Activated T-helper 1 cell treated with anti-CD3 and anti-CD28 coated beads, Interleukin-2, amount 50 U/mL, for 16 hours (primary cell): ENCODE measurements around the gene VSIG8.
A peak's percentile ranks its signal among the peaks of the same experiment; 100 is the strongest.

Experiments
- DNase-seq, 2 donors: peaks; one replicate each; pipeline ENCODE4 v3.0.0-alpha.2; 2020; ENCODE audit warnings: low read depth in 1 of 2, low spot score in 1 of 2

The VSIG8 gene

DNA sequence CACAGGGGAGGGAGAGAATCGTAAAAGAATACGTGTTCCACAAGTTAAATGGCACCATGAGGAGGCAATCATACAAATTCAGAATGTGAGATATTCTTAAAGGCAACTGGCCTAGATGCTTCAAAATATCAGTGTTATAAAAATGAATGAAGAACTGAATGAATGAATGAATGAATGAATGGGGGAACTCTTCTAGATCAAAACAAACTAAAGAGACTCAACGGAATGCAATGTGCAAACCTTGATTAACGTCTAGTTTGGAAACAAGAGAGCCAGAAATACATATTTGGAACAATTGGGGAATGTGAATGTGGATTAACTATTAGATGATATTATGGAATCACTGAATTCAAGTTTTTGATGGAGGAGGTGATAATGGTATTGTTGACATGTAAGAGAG is 20.7 kb upstream of the VSIG8 start:
- DNase-seq = no peak

- DNase-seq = no peak
Measured at GRCh38 chr1:159882527-159882862, 20.0 kb upstream of the VSIG8 start.

DNA sequence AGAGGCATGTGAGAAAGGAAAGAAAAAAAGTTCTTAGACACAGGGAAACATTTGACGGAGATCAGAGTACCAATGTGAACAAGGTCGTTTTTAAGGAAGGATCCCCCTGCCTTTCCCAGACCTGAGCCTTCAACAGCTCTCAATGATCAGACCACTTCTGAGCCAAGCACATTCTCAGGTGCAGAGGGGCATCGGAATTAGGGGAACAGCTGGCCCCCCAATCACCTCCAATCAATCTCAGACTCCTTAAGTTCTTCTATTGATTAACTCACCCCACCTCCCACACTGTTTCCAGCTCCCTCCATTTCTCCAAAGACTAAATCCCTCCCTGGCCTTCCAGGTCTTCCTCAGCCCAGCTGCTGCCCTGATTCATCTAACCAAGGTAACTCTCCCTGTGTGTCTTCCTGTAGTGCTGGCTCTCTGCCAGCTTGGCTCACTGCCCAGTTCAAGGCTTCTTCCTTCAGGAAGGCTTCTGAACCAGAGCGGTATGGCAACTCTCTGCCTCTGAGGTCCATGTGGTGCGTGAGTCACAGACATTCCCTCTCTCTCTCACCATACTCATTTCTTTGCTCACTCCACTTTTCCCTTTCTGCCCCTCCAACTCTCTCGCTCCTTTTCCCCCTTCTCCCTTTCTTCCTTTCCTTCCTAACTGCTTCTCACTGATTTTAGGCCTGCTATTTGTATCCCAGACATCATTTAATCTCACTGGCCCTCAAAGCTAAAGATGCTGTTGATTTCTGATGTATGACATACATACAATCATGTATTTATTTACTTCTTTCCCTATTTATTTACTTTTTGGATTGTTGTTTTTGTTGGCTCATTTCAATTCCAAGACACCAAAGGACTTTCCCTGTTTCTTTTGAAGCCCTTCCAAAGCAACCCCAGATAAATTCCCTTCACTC is 19.4 kb upstream of the VSIG8 start:
- DNase-seq = peak in 1 of 2 donors; percentile 35

- no peak for DNase-seq
Measured at GRCh38 chr1:159880430-159880829, 18.0 kb upstream of the VSIG8 start.

DNA sequence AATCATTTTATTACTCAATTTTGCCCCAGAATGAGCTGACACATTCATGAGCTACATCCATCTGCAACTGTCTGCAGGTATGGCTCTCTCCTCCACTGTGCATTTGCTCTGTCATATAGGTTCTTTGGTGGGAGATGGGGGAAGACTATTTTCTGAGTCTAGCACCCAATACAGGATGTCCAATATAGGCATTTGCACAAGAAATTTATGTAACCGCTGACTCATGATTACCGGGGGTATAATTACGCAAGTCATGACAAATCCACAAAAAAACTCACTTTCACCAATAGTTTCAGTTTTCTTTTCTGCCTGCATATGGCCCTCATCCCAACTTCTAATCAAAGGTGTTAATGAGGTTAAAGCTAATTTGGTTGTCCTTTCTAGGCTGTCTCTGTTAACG is 17.5 kb upstream of the VSIG8 start:
- no peak for DNase-seq

DNA sequence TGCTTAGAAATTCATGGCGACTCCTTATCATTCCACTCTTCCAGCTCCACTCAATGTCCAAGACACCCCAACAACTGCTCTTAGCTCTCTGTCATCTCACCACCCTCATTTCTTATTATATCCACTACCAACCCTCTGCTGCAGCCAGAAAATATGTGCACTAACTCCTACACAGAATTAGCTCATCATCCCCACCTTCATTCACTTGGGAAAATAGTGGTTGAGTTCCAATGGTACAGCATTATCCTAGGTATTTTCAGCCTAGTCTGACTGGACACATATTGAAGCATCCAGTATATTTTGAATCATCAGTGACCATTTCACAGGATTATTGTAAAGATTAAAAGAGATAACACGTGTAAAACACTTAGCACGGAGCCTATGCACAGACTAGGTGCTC is 16.7 kb upstream of the VSIG8 start:
- no peak for DNase-seq

GRCh38 chr1:159877695-159878444 is 15.4 kb upstream of the VSIG8 start:
- DNase-seq = no peak

GRCh38 chr1:159873530-159874143 is 11.2 kb upstream of the VSIG8 start:
- DNase-seq = no peak

DNA sequence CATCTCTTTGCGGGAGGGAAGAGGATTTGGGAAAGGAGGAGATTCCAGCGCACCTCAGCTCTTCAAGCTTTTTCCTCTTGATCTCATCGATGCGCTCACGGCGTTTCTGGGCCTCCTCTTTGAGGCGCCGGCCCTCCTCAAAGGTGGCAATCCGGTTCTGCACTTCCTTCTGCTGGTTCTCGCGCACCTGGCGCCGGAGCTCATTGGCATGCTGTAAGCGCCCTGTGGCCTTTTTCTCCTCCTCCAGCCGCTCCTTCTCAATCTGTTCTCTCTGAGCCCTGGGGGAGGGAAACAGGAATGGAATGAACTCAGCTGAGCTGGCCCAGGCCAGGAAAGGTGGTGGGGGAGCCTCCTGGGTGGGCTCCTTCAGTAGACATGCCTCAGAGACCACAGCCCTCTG is 10.4 kb upstream of the VSIG8 start:
- DNase-seq = no peak

DNA sequence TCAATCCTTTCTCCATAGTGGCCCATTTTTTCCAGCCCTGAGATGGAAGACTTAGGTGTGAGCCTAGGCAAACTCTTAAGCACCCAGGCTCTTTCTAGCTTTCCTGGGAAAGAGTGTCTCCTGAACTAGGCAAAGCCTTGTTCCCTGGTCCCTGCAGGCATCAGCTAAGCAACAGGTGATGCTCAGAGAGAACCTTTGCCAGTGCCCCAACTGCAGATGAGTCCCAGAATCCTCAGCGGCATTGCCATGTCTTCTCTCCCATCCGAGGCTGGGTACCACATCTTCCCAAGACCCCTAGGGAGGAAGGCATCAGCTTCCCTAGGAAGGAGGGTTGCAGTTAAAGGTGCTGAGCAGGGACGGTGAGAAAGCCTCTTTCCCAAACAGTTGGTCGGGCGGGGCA is 8.2 kb upstream of the VSIG8 start:
- DNase-seq = no peak

GRCh38 chr1:159869607-159870006 is 7.2 kb upstream of the VSIG8 start:
- no peak for DNase-seq

DNA sequence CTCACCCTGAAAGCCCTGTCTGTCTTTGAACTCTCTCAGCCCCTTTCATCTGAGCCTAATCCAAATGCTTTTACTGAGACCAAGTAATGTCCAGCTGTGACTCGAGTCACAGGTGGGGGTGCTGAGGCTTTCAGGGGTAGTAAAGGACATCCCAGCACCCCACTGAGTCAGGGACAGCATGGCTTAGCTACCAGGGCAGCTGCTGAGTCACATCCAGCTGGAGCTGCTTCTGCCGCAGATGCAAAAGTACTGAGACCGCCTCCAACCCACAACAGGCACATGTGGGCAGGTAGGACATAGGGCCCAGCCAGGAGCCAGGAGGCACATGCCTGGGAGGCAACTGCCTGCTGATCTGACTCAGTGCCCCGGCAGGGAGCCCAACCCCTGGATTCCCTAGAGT is 6.7 kb upstream of the VSIG8 start:
- DNase-seq = no peak

DNA sequence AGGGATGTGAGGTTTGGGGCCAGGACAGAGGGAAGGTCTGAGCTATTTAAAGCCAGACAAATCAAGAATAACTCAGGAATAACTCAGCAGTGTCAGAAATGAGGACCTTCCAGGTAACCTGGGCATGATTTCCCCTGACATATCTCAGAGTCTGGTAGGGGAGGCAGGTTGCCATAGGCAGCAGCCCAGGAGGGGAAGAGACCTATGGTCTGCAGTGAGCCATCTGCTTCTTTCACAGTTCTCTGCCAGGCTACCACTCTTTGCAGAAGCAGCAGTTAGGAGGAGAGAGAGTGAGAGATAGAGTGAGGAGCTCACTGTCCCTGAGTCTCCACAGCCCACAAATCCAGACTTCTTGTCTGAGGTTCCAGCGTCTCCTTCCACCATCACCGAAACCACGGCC is 6.3 kb upstream of the VSIG8 start:
- no peak for DNase-seq

DNA sequence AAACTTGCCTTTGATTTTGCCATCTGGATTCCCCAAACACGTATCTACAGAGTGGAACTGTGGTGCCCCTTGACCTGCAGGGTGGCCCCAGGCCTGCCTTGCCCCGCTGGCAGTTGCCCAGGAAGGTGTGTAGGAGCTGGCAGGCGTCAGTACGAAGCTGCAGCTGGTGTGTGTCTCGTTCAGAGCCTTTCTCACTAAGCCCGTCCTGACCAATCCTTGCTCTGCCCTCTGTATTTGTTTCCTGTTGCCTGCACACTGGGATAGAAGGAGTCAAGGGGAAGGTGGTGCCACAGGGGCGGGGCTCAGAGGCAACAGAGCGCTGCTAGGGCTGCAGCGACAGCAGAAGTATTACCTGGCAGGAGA is 5.2 kb upstream of the VSIG8 start:
- no peak for DNase-seq

DNA sequence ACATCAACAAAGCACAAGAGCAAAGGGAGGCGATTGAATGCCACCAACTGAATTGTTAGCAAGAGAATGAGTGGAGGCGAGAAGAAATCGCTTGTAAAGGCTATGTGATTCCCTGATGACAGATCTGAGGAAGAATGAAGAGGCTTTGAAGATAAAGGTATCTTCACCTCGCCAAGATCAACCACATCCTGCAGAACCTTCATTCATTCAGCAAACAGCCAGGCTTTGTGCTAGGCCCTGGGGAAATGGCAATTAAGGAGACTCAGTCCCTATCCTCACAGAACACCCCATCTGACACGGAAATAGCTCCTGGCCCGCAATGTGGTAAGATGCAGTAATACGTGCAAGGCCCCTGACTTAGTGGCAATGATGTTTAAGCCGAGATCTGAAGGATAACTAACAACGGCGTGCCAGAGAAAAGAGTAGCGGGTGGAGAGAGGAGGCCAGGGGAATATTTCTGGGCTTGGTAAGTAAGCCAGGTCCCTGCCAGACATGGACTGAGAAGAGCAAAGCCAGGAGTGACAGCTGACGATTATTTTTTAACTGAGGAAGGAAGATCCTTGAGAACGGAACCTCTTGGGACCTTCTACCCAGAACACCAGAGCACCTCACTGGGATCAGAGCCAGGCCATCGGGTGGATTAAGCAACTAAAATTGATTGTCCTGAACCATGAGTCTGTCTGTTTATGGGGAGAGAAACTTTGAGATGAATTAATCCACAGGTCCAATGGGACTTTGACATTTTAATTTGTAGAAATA is 4.6 kb upstream of the VSIG8 start:
- DNase-seq = no peak

DNA sequence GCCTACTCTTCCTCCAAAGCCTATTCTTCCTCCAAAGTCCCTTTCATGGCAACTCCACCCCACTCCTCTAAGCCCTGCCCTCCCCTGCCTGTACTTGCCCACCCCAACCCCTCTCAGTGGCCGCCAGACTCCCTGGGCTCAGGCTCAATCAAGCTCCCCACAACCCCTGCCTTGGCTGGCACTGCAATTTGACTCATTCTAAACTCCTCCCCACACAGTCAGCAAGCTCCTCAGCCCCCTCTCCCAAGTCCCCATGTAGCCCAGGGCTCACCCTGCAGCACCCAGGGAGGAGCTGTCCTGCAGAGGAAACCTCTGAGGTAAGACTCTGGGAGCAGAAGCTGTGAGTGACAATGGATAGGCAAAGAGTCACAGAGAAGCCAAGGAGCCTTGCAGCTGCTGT is 3.6 kb upstream of the VSIG8 start:
- DNase-seq = no peak

GRCh38 chr1:159864262-159864661 is 1.8 kb upstream of the VSIG8 start:
- no peak for DNase-seq

DNA sequence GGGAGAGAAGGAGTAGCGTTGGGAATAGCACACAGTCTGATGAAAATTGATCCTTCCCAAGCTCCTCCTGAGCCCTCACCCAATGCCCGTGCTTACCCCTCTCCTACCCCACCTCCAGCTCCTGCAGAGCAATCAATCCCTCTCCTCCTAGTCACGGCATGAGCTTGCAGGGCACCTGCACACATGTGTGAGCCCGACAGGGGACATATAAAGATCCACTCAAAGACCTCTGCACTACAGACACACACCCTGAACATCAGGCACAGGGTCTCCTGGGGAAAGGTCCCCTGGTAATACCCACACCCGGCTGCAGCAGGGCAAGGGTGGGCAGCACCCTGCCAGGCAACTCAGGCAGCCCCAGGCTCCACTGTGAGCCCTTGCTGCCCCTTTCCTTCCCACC is 426 bp downstream of the VSIG8 start:
- DNase-seq = no peak

DNA sequence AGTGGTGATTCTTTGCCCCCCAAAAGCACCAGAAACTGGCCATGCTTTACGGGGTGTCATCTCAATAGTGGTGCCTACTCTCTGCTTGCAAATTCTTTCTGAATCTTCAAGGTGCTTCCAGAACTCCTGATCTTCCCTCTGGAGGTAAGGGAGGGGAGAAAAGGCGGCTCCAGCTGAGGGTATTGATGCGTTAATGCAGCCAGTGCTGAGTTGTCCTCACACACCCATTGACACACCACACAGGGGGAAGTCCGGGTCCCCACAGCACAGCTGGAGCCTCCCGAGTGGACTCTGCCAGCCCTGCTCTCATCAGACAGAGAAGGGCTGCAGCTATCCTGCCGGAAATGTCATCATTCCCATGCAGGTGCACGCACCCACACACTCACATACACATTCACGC is 1.2 kb downstream of the VSIG8 start:
- no peak for DNase-seq

- no peak for DNase-seq
Measured at GRCh38 chr1:159860456-159860855, 2.0 kb downstream of the VSIG8 start.

DNA sequence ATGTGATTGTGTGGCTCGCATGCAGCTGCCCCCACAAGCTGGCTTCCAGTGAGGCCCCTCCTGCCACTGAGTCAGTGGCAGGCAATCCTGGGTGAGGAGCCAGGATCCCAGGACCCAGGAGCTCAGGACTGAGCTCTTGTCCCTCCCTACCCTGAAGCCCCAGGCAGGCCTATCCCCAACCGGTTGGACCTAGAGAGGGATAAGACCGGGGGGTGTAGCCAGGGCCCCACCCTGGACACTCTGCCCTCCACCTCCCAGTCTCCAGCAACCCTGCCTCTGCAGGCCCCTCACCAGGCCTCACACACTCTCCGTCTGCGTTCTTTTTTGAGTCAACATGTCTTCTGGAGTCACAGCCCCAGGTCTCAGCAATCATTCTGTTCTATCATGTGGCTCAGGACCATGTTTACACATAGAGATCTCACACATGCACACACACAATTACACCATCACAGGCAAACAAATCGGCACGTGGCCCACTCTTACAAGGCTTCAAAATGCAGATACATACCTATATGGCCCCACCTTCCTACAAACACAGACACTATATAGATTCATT is 2.6 kb downstream of the VSIG8 start:
- no peak for DNase-seq
